IMR-90 (cell line): Measurements from ENCODE around the gene SLC31A2. TPM values are rescaled to one million over a fixed set of nuclear protein-coding genes. Genes with fewer than 3 reads are reported as not detected.

Source experiments
- ATAC-seq: fragments of 200-7000 bp; cut with Tn5 transposase; 2 replicates; pipeline ENCODE4 v1.9.1; 2020; ENCODE audit warnings: low read depth, mild to moderate bottlenecking, moderate library complexity
- BruUV-seq: library from RNA; stranded (reverse); fragments of 400-500 nt; replicated peaks from 2 replicates; lab custom pipeline; 2021; lab: Mats Ljungman, UMichigan
- CTCF ChIA-PET: fragments of 300-600 bp; formaldehyde crosslinking; extraction: SDS; loops from one replicate; lab custom pipeline; 2021; ENCODE audit warnings: antibody characterized with exemption; lab: Yijun Ruan, JAX
- POLR2A ChIA-PET: fragments of 300-600 bp; sonication (Branson Sonifier 250); formaldehyde crosslinking; loops from one replicate; lab custom pipeline; 2022; ENCODE audit warnings: antibody characterized with exemption; ENCODE audit not compliant: unreplicated experiment; lab: Charles Lee
- DNase-seq: peaks from one replicate; pipeline ENCODE4 v3.0.0; 2013
- H2AFZ ChIP-seq: replicated peaks from 2 replicates; pipeline ENCODE3; 2013; ENCODE audit warnings: low read length, mild to moderate bottlenecking; ENCODE audit not compliant: poor library complexity
- H2AK5ac ChIP-seq: 2 replicates; pipeline ENCODE4 v1.6.1; 2013; ENCODE audit warnings: low read depth, low read length, inconsistent platforms
- H2AK9ac ChIP-seq: replicated peaks from 2 replicates; pipeline ENCODE3; 2013; ENCODE audit warnings: mild to moderate bottlenecking, low read depth, low read length, moderate library complexity; ENCODE audit not compliant: poor library complexity
- H2BK120ac ChIP-seq: 2 replicates; pipeline ENCODE4 v1.6.1; 2013; ENCODE audit warnings: low read depth, low read length, inconsistent platforms
- H2BK15ac ChIP-seq: 3 replicates; pipeline ENCODE4 v1.6.1; 2013; ENCODE audit warnings: low read depth, low read length, inconsistent platforms
- H2BK20ac ChIP-seq: 2 replicates; pipeline ENCODE4 v1.6.1; 2013; ENCODE audit warnings: low read depth, mild to moderate bottlenecking, inconsistent platforms, low read length, moderate library complexity
- H2BK5ac ChIP-seq: 2 replicates; pipeline ENCODE4 v1.6.1; 2013; ENCODE audit warnings: mild to moderate bottlenecking, low read depth, low read length, inconsistent platforms; ENCODE audit not compliant: poor library complexity, severe bottlenecking
- H3K14ac ChIP-seq: replicated peaks from 2 replicates; pipeline ENCODE4 v1.6.1; 2013; ENCODE audit warnings: low read depth, low read length, inconsistent platforms
- H3K18ac ChIP-seq: 2 replicates; pipeline ENCODE4 v1.6.1; 2013; ENCODE audit warnings: low read depth, low read length, control low read depth
- H3K23ac ChIP-seq: 2 replicates; pipeline ENCODE4 v1.6.1; 2013; ENCODE audit warnings: low read depth, low read length, inconsistent platforms
- H3K27ac ChIP-seq: 2 replicates; pipeline ENCODE4 v1.5.1; 2013; ENCODE audit warnings: mild to moderate bottlenecking, control low read depth, low read length; ENCODE audit not compliant: insufficient read depth
- H3K27me3 ChIP-seq: 2 replicates; pipeline ENCODE4 v1.6.1; 2013; ENCODE audit warnings: low read length; ENCODE audit not compliant: control insufficient read depth, insufficient read depth
- H3K36me3 ChIP-seq: 2 replicates; pipeline ENCODE4 v1.6.1; 2013; ENCODE audit warnings: low read length, mixed read lengths; ENCODE audit not compliant: control insufficient read depth, insufficient read depth
- H3K4ac ChIP-seq: 2 replicates; pipeline ENCODE4 v1.6.1; 2013; ENCODE audit warnings: low read depth, low read length, inconsistent platforms
- H3K4me1 ChIP-seq: 2 replicates; pipeline ENCODE4 v1.6.1; 2013; ENCODE audit warnings: low read length, mixed read lengths; ENCODE audit not compliant: control insufficient read depth, insufficient read depth
- H3K4me2 ChIP-seq: 2 replicates; pipeline ENCODE4 v1.6.1; 2013; ENCODE audit warnings: low read depth, mild to moderate bottlenecking, control low read depth, low read length, moderate library complexity
- H3K4me3 ChIP-seq: 2 replicates; pipeline ENCODE4 v1.5.1; 2013; ENCODE audit warnings: low read depth, mild to moderate bottlenecking, control low read depth, low read length, moderate library complexity; ENCODE audit not compliant: insufficient read depth
- H3K56ac ChIP-seq: 2 replicates; pipeline ENCODE4 v1.6.1; 2013; ENCODE audit warnings: low read length, inconsistent platforms; ENCODE audit not compliant: insufficient read depth; ENCODE audit errors: extremely low read depth
- H3K79me1 ChIP-seq, 2 experiments: 2 replicates each; pipeline ENCODE4 v1.6.1; 2013; ENCODE audit warnings: low read length in 2 of 2, inconsistent platforms in 1 of 2, low read depth in 1 of 2
- H3K9ac ChIP-seq: 2 replicates; pipeline ENCODE4 v1.6.1; 2013; ENCODE audit warnings: low read depth, low read length, control low read depth
- H3K9me1 ChIP-seq: 2 replicates; pipeline ENCODE4 v1.6.1; 2013; ENCODE audit warnings: low read length, inconsistent platforms; ENCODE audit not compliant: insufficient read depth
- H3K9me3 ChIP-seq: 2 replicates; pipeline ENCODE4 v1.6.1; 2013; ENCODE audit warnings: low read length; ENCODE audit not compliant: control insufficient read depth, insufficient read depth
- H4K20me1 ChIP-seq: 2 replicates; pipeline ENCODE4 v1.6.1; 2013; ENCODE audit warnings: low read length, inconsistent platforms; ENCODE audit not compliant: insufficient read depth
- H4K5ac ChIP-seq: 2 replicates; pipeline ENCODE4 v1.6.1; 2013; ENCODE audit warnings: mild to moderate bottlenecking, low read depth, low read length, control low read depth
- H4K8ac ChIP-seq, 2 experiments: 2 replicates each; pipeline ENCODE4 v1.6.1; 2013; ENCODE audit warnings: low read depth in 2 of 2, low read length in 2 of 2, control low read depth in 1 of 2, inconsistent platforms in 1 of 2
- H4K91ac ChIP-seq: 2 replicates; pipeline ENCODE4 v1.6.1; 2013; ENCODE audit warnings: low read depth, low read length, inconsistent platforms; ENCODE audit not compliant: insufficient read depth
- BHLHE40 ChIP-seq: fragments of 150-350 bp; IDR thresholded peaks from 2 replicates; pipeline ENCODE4 v1.6.1; 2016; ENCODE audit warnings: mild to moderate bottlenecking, low read depth, low read length
- CEBPB ChIP-seq: IDR thresholded peaks from 2 replicates; pipeline ENCODE4 v1.6.1; 2012; ENCODE audit warnings: low read depth, low read length, improper control_type of control experiment
- FOS ChIP-seq: fragments of 150-350 bp; IDR thresholded peaks from 2 replicates; pipeline ENCODE4 v1.6.1; 2016; ENCODE audit warnings: low read depth, low read length
- MAFK ChIP-seq: IDR thresholded peaks from 2 replicates; pipeline ENCODE4 v1.6.1; 2012; ENCODE audit warnings: low read depth, low read length, improper control_type of control experiment
- MAZ ChIP-seq: IDR thresholded peaks from 2 replicates; pipeline ENCODE4 v1.6.1; 2012; ENCODE audit warnings: low read depth, mild to moderate bottlenecking, low read length, improper control_type of control experiment, moderate library complexity, borderline replicate concordance
- MXI1 ChIP-seq: IDR thresholded peaks from 2 replicates; pipeline ENCODE4 v1.6.1; 2012; ENCODE audit warnings: low read depth, mild to moderate bottlenecking, low read length, moderate library complexity, borderline replicate concordance
- NFE2L2 ChIP-seq: fragments of 150-350 bp; IDR thresholded peaks from 2 replicates; pipeline ENCODE4 v1.6.1; 2016; ENCODE audit warnings: low read depth, mild to moderate bottlenecking, low read length
- POLR2A ChIP-seq: IDR thresholded peaks from 2 replicates; pipeline ENCODE4 v1.6.1; 2012; ENCODE audit warnings: mild to moderate bottlenecking, low read depth, low read length
- RAD21 ChIP-seq: IDR thresholded peaks from 2 replicates; pipeline ENCODE4 v1.6.1; 2012; ENCODE audit warnings: low read length, improper control_type of control experiment
- SMC3 ChIP-seq: fragments of 150-350 bp; IDR thresholded peaks from 2 replicates; pipeline ENCODE4 v1.6.1; 2016; ENCODE audit warnings: low read depth, mild to moderate bottlenecking, antibody characterized with exemption, low read length, moderate library complexity
- WGBS, 2 experiments: methylation state at CpG; one replicate each; pipeline versions ENCODE4 v1.1.5 to v1.1.7; 2013; ENCODE audit warnings: missing lambda C conversion rate in 2 of 2; ENCODE audit not compliant: insufficient read length in 1 of 2; ENCODE audit errors: extremely low coverage in 2 of 2; 5-methylcytosine and 5-hydroxymethylcytosine counted together
- dilution Hi-C: fragments of 300-500 bp; cut with HindIII; formaldehyde crosslinking; loops from one replicate; pipeline ENCODE4 v1.14.3; 2018; ENCODE audit warnings: low sequenced_read_pairs; ENCODE audit not compliant: unreplicated experiment
- in situ Hi-C: fragments of 300-500 bp; cut with MboI; formaldehyde crosslinking; loops from 3 replicates; pipeline ENCODE4 v1.14.3; 2019; ENCODE audit warnings: low sequenced_read_pairs, inconsistent platforms, mixed read lengths
- intact Hi-C: fragments of 100-400 bp; cut with micrococcal nuclease; formaldehyde crosslinking; loops from 2 replicates; pipeline ENCODE4 v1.10.0; 2022
- polyA plus RNA-seq, 3 experiments: library from polyadenylated mRNA; depleted of rRNA; stranded (reverse); fragments of >200 nt; gene quantifications; 2 replicates each; pipeline ENCODE4 v1.2.3, GENCODE V29; 2012; ENCODE audit warnings: low replicate concordance in 1 of 3
- total RNA-seq: library from RNA; depleted of rRNA; stranded (reverse); fragments of >200 nt; gene quantifications from 2 replicates; pipeline ENCODE4 v1.2.3, GENCODE V29; 2012
- TF ChIP-seq, protein P1 (sequence below): fragments of 150-350 bp; IDR thresholded peaks from 2 replicates; pipeline ENCODE4 v1.6.1; 2017; ENCODE audit warnings: mild to moderate bottlenecking, antibody characterized with exemption, low read length, low read depth
- TF ChIP-seq, protein P2 (sequence below): fragments of 150-350 bp; IDR thresholded peaks from 2 replicates; pipeline ENCODE4 v1.6.1; 2016; ENCODE audit warnings: low read depth, mild to moderate bottlenecking, low read length, moderate library complexity, borderline replicate concordance

Gene SLC31A2
- total and polyA plus RNA-seq, 2 of the 4 experiments (the other 2 are of a cell fraction) = 5.1 to 7.2 TPM

DNA sequence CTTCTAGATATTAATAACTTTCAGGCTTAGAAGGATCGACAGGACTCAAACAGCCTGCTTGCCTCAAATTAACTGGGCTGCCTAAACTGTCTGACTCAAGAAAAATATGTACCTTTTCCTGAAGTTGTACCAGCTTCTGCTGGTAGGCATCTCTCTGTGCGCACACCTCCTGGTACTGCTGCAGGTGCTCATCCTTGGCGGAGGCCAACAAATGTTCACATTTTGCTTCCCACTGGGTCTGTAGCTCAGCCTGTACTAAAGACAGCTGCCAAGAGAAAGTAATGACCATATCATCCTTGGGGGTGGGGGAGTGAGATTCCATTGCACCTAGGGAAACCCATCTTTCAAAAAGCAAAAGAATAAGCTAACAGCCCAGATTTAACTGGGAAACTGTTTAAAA is 22.5 kb downstream of the SLC31A2 start:
- Histone ChIP-seq H3K9ac (no peak overlapping the region), H3K9me3 (no peaks in the 10 kb centered on the region), H2BK20ac (no peak overlapping the region), H3K18ac (no peak overlapping the region), H2AK5ac (no peak overlapping the region), H3K4me1 (no peaks in the 10 kb centered on the region), H2BK120ac (no peak overlapping the region), H2BK15ac (no peak overlapping the region), H4K5ac (no peak overlapping the region), H3K27me3 (no peaks in the 10 kb centered on the region), H3K36me3 (peaks cover 53% of the 10 kb centered on the region), H3K27ac (no peak overlapping the region), H2AK9ac (no peak overlapping the region), H3K9me1 (peaks cover 2% of the 10 kb centered on the region; the same call in 1 of the 2 replicates), H4K20me1 (no peaks in the 10 kb centered on the region; the same call in 1 of the 2 replicates), H3K23ac (no peak overlapping the region), H2AFZ (no peak overlapping the region), H4K91ac (no peak overlapping the region), H2BK5ac (no peak overlapping the region), H3K56ac (no peak overlapping the region), H3K79me1 (peaks cover 3 to 9% of the 10 kb centered on the region in 2 experiments; a peak in 3 of 4 replicates), H3K14ac (no peak overlapping the region), H3K4me2 (no peak overlapping the region), H3K4ac (no peak overlapping the region), H3K4me3 (no peak overlapping the region), H4K8ac (no peak overlapping the region)
- ATAC-seq (no peak), DNase-seq (no peak)
- in situ Hi-C loops = no loop called here
- ChIA-PET CTCF (no interaction called here), POLR2A (no interaction called here)
- no TSS peak for BruUV-seq
- intact Hi-C loops = no loop called here
- 100% methylated on average over 1 of the region's 3 CpGs; no CpG with 5 or more reads in 1 of the 2 experiments for WGBS, 2 experiments
- dilution Hi-C loops = no loop called here
- TF ChIP-seq NFE2L2 = no peak
- TF ChIP-seq, protein P1, sequence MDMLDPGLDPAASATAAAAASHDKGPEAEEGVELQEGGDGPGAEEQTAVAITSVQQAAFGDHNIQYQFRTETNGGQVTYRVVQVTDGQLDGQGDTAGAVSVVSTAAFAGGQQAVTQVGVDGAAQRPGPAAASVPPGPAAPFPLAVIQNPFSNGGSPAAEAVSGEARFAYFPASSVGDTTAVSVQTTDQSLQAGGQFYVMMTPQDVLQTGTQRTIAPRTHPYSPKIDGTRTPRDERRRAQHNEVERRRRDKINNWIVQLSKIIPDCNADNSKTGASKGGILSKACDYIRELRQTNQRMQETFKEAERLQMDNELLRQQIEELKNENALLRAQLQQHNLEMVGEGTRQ = no peak
- no peak for TF ChIP-seq MXI1
- TF ChIP-seq MAZ = no peak
- no peak for TF ChIP-seq FOS
- TF ChIP-seq POLR2A = no peak
- no peak for TF ChIP-seq CEBPB
- no peak for TF ChIP-seq RAD21
- no peak for TF ChIP-seq BHLHE40
- no peak for TF ChIP-seq SMC3
- TF ChIP-seq, protein P2, sequence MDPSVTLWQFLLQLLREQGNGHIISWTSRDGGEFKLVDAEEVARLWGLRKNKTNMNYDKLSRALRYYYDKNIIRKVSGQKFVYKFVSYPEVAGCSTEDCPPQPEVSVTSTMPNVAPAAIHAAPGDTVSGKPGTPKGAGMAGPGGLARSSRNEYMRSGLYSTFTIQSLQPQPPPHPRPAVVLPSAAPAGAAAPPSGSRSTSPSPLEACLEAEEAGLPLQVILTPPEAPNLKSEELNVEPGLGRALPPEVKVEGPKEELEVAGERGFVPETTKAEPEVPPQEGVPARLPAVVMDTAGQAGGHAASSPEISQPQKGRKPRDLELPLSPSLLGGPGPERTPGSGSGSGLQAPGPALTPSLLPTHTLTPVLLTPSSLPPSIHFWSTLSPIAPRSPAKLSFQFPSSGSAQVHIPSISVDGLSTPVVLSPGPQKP = no peak
- no peak for TF ChIP-seq MAFK
